22Rv1 (cell line): ENCODE measurements around the gene NTNG1.

Source experiments
- H3K27ac ChIP-seq: fragments of 450-650 bp; 2 replicates; pipeline ENCODE4 v1.5.1; 2017
- ZFX ChIP-seq: fragments of 450-650 bp; IDR thresholded peaks from 2 replicates; pipeline ENCODE4 v1.6.1; 2017; ENCODE audit warnings: antibody characterized with exemption, borderline replicate concordance
- TF ChIP-seq, protein P1 (sequence below): fragments of 450-650 bp; IDR thresholded peaks from 2 replicates; pipeline ENCODE4 v1.5.1; 2017; ENCODE audit warnings: mild to moderate bottlenecking

Gene NTNG1

DNA sequence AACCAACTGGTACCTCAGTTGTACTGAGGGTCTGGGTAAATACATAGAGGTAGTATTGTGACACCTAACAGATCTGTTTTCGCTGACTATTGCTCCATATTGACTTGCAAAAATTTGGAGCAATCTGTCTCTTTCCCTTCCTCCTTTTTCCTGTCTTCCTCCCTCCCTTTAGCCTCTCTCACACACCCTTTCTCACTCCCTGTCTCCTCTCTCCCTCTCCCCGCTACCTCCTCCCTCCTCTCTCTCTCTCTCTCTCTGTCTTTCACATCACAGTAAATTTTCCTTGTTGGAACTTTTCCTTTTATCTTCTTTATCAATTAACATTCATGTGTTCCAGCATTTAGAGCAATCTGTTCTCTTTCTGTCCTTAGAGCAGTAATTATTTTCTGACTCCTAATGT is 278.2 kb downstream of the NTNG1 start:
- TF ChIP-seq, protein P1, sequence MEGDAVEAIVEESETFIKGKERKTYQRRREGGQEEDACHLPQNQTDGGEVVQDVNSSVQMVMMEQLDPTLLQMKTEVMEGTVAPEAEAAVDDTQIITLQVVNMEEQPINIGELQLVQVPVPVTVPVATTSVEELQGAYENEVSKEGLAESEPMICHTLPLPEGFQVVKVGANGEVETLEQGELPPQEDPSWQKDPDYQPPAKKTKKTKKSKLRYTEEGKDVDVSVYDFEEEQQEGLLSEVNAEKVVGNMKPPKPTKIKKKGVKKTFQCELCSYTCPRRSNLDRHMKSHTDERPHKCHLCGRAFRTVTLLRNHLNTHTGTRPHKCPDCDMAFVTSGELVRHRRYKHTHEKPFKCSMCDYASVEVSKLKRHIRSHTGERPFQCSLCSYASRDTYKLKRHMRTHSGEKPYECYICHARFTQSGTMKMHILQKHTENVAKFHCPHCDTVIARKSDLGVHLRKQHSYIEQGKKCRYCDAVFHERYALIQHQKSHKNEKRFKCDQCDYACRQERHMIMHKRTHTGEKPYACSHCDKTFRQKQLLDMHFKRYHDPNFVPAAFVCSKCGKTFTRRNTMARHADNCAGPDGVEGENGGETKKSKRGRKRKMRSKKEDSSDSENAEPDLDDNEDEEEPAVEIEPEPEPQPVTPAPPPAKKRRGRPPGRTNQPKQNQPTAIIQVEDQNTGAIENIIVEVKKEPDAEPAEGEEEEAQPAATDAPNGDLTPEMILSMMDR = no peak
- no peak for TF ChIP-seq ZFX
- no peak overlapping the region for H3K27ac ChIP-seq

DNA sequence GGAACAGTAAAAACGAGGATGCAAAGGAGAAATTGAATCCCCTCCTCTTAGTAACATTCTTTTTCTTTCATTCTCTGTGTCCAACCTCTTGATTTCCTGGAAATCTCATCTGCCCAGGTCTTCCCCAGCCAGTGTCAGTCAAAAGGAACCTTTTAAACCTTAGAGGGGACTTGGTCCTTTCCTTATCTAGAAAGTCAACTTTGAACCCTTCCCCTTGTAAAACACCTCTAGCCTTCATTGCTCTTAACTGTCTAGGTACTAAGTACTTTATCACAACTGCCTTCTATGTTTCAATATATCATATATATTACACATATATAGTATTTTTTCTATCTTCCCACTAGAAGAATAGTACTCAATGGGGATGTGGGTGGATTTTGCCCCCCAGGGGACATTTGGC is 282.1 kb downstream of the NTNG1 start:
- no peak overlapping the region for H3K27ac ChIP-seq
- TF ChIP-seq, protein P1 = no peak
- no peak for TF ChIP-seq ZFX

DNA sequence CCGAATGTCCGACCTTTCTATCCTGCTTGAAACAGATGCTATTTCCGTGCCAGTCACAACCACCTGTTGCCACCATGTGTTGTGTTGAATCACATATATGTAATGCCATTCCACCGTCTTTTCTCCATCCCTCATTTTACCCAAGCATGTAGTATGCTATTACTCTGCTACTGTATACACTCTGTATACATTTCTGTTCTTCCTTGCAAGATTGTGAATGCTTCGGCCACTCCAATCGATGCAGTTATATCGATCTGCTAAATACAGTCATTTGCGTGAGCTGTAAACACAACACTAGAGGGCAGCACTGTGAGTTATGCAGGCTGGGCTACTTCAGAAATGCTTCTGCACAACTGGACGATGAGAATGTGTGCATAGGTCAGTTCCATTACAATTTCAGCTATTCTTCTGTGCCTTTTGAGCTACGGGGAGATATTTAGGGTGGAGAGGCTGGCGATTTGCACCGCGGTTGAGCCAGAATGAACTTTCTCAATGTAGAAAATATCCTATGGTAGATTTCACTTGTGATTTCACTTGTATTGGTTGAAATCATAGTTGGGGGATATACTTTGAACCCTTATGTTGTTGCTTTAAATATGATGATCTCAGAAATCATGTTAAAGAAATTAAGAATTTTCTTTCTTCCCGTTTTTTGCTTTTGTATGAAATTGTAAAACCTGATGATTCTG is 289.8 kb downstream of the NTNG1 start:
- H3K27ac ChIP-seq = no peak overlapping the region
- TF ChIP-seq, protein P1 = peak; percentile 91
- no peak for TF ChIP-seq ZFX

DNA sequence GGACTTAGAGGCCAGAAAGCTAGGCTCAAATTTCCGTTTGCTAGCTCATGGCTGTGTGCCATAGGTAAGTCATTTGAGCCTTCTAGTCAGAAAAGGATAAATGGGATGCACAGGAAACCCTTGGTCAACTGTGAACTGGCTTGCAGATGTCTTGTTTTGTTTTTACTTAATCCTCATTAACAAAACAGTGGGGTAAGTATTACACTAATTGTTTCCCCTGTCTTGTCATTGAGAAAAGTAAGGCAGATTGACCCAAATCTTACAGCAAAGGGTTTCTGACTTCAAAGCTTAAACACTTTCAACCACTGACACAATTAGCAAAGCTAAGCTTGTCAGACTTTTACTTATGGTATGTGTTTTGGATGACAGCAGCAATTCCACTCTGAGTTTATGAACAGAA is 291.3 kb downstream of the NTNG1 start:
- no peak for TF ChIP-seq ZFX
- TF ChIP-seq, protein P1 = no peak
- H3K27ac ChIP-seq = no peak overlapping the region

DNA sequence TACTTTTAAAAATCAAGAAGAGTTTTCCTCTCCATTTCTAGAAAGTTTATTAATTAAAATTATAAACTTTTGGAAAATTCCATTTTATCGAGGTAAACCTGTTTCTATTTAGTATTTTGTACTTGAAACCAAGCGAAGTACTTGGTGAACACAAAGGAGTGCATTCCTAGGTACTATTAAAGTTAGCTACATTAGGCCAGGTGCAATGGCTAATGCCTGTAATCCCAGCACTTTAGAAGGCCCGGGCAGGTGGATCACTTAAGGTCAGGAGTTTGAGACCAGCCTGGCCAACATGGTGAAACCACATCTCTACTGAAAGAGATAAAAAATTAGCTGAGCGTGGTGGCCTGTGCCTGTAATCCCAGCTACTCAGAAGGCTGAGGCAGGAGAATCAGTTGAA is 292.2 kb downstream of the NTNG1 start:
- TF ChIP-seq, protein P1 = no peak
- no peak for TF ChIP-seq ZFX
- H3K27ac ChIP-seq = no peak overlapping the region

DNA sequence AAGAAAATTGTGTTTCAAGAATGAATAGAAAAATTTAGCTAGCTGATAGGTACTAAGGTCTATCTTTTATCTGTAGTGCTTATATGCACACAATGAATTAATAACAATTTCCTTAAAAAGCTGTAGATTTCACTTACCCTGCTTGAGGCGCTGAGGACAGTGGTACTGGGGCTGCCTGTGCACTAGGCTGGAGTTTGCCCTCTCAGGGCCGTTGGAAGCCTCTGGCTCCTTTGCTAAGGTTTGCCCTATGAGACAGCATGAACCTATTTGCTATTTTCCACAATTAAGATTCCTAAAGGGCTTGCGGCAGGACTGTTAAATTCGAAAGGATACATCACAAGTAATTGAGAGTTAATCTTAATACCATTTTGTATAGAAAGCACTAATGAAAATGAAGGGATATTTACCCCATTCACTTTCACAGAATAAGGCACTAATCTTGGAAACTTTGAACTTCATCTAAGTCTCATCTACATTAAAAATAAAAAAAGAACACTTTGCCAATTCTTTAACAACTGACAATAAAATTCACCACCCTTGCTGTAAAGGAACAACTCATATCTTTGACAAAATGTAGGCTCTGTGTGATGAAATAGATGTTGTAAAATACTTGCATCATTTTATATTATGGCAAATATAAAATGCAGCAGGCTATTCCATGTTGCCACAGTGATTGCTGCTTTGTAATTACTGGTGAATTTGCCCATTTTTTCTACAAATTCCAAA is 293.0 kb downstream of the NTNG1 start:
- TF ChIP-seq, protein P1 = no peak
- TF ChIP-seq ZFX = no peak
- H3K27ac ChIP-seq = no peak overlapping the region

DNA sequence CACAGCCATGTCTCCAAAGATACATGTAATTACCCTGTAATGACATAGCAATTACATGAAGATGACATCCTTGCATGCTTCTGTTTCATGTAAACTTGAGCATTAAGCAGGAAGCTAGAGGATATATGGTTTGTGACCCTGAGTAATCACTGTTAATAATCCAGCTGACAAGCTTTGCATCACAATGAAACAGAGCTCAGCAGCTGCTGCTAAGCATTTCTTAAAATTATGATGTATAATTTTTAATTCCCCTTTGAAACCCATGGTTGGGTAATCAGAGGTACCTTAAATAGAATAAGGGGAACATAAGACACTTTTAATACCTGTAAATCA is 293.5 kb downstream of the NTNG1 start:
- no peak overlapping the region for H3K27ac ChIP-seq

More for the DNA sequence above, 293.5 kb downstream of the NTNG1 start:
- TF ChIP-seq ZFX = no peak
- TF ChIP-seq, protein P1 = no peak
